Suppressor macrophage (primary cell): Measurements from ENCODE around the gene APP.
"Not testable (repeated sequence)": the region's sequence is repeated elsewhere in the genome, so short reads cannot be mapped to it uniquely, and the experiment has no call there.

Experiments
- DNase-seq, 4 experiments: peaks; one replicate each; pipeline ENCODE4 v3.0.0-alpha.2; 2020 to 2022

APP gene

GRCh38 chr21:25934771-25935224 is 235.8 kb downstream of the APP start:
- DNase-seq = peak; percentile 21 to 35 (median 32)

GRCh38 chr21:25934130-25934529 is 236.4 kb downstream of the APP start:
- DNase-seq = no peak

GRCh38 chr21:25931765-25932164 is 238.8 kb downstream of the APP start:
- no peak for DNase-seq

- no peak for DNase-seq
These were observed 240.6 kb downstream of the APP start for GRCh38 chr21:25929856-25930520.

GRCh38 chr21:25927195-25927880 is 243.2 kb downstream of the APP start:
- no peak for DNase-seq

GRCh38 chr21:25925936-25926335 is 244.6 kb downstream of the APP start:
- peak in 2 of 4 experiments; percentile 12 to 15 for DNase-seq

GRCh38 chr21:25925064-25925800 is 245.3 kb downstream of the APP start:
- DNase-seq = no peak

- not testable (repeated sequence) for DNase-seq
These were observed 252.4 kb downstream of the APP start for GRCh38 chr21:25918152-25918551.

GRCh38 chr21:25916226-25916625 is 254.3 kb downstream of the APP start:
- DNase-seq = no peak

GRCh38 chr21:25913479-25913878 is 257.1 kb downstream of the APP start:
- no peak for DNase-seq

GRCh38 chr21:25912402-25912746 is 258.2 kb downstream of the APP start:
- no peak for DNase-seq

- no peak for DNase-seq
These were observed 258.7 kb downstream of the APP start for GRCh38 chr21:25911730-25912401.

GRCh38 chr21:25910809-25911208 is 259.8 kb downstream of the APP start:
- DNase-seq = no peak

GRCh38 chr21:25909341-25909740 is 261.2 kb downstream of the APP start:
- DNase-seq = no peak

GRCh38 chr21:25908495-25908894 is 262.1 kb downstream of the APP start:
- no peak for DNase-seq

- no peak for DNase-seq
These were observed 262.8 kb downstream of the APP start for GRCh38 chr21:25907573-25908275.

- no peak for DNase-seq
These were observed 264.0 kb downstream of the APP start for GRCh38 chr21:25906587-25906986.

- DNase-seq = no peak
These were observed 265.4 kb downstream of the APP start for GRCh38 chr21:25905126-25905525.

- DNase-seq = peak in 3 of 4 experiments; percentile 15 to 51 (median 32)
These were observed 266.4 kb downstream of the APP start for GRCh38 chr21:25904044-25904695.

- DNase-seq = peak; percentile 59 to 92 (median 79)
These were observed 267.0 kb downstream of the APP start for GRCh38 chr21:25903607-25904006.

GRCh38 chr21:25901330-25901979 is 269.1 kb downstream of the APP start:
- no peak for DNase-seq
